Activated T-helper 2 cell treated with anti-CD3 and anti-CD28 coated beads, Interferon-gamma antibody, Interleukin-2, Interleukin-4, amounts not matched to agents 10 μg/mL and 5 μg/mL and 100 μg/mL, durations not matched to agents 14 hours and 24 hours and 36 hours (primary cell): ENCODE results near the gene MDFIC2. TPM values are rescaled to one million over a fixed set of nuclear protein-coding genes. Genes with fewer than 3 reads are reported as not detected.

Experiments
- DNase-seq: peaks from one replicate; pipeline ENCODE4 v3.0.0; 2021; ENCODE audit warnings: low spot score
- H3K27ac Mint-ChIP-seq: one replicate; pipeline ENCODE4 v1.8.0; 2021; ENCODE audit warnings: mixed read lengths
- H3K27me3 Mint-ChIP-seq: one replicate; pipeline ENCODE4 v1.8.0; 2021; ENCODE audit warnings: low read depth, mixed read lengths
- H3K36me3 Mint-ChIP-seq: one replicate; pipeline ENCODE4 v1.8.0; 2021; ENCODE audit warnings: low read depth, mixed read lengths
- H3K4me1 Mint-ChIP-seq: one replicate; pipeline ENCODE4 v1.8.0; 2021; ENCODE audit warnings: low read depth, mixed read lengths
- H3K4me3 Mint-ChIP-seq: one replicate; pipeline ENCODE4 v1.8.0; 2021; ENCODE audit warnings: low read depth, mild to moderate bottlenecking, moderate library complexity, mixed read lengths
- H3K9me3 Mint-ChIP-seq: one replicate; pipeline ENCODE4 v1.8.0; 2021; ENCODE audit warnings: mixed read lengths
- intact Hi-C: fragments of 100-400 bp; cut with micrococcal nuclease; formaldehyde crosslinking; loops from one replicate; pipeline ENCODE4 v1.15.1; 2023
- total RNA-seq: library from RNA; stranded (reverse); gene quantifications from 2 replicates; pipeline ENCODE4 v1.2.3, GENCODE V29; 2022

Gene MDFIC2
- total RNA-seq, 1 donor from 2014 or later: not detected

DNA sequence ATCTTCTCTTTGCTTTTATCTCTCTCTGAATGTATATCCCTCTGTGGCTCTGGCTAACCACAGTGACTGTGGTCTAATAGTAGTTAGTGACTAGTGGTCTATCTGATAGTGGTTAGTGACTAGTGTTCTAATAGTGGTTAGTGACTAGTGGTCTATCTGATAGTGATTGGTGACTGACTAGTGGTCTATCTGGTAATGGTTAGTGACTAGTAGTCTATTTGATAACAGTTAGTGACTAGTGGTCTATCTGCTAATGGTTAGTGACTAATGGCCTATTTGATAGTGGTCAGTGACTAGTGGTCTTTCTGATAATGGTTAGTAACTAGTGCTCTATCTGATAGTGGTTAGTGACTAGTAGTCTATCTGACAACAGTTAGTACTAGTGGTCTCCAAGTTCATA, 110.5 kb downstream of the MDFIC2 start:
- H3K4me3 Mint-ChIP-seq: no peak overlapping the region
- no peaks in the 10 kb centered on the region for H3K4me1 Mint-ChIP-seq
- H3K9me3 Mint-ChIP-seq: no peaks in the 10 kb centered on the region
- intact Hi-C loops: no loop called here
- no peak for DNase-seq
- no peaks in the 10 kb centered on the region for H3K27me3 Mint-ChIP-seq
- no peaks in the 10 kb centered on the region for H3K36me3 Mint-ChIP-seq
- H3K27ac Mint-ChIP-seq: no peak overlapping the region

DNA sequence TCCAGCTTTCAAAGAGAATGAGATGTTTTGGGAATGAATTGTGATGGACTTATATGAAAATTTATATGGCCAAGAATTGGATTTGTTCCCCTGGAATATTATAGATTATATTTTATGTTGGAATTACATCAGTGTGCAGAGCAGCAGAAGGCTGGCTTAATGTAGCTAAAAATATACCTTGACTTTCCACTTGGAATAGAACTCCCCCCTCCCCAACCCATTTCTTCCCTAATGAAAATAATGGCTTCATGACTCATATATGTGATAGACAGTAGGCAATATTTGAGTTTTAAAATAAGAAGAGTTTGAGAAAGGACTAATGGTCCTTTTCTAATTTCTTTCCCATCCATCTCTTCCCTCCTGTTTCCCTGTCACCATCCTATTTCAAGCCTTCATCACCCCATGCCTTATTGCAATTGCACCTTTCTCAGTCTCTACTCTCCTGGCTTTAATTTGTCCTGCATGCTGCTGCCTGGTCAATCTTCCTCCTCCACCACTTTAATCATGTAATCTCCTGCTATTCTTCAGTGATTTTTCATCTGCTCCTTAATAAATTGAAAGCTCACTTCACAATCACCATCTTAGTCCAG, 122.5 kb downstream of the MDFIC2 start:
- Mint-ChIP-seq H3K27me3 (no peaks in the 10 kb centered on the region), H3K4me3 (no peak overlapping the region), H3K27ac (no peak overlapping the region), H3K4me1 (no peaks in the 10 kb centered on the region), H3K9me3 (no peaks in the 10 kb centered on the region), H3K36me3 (no peaks in the 10 kb centered on the region)
- no peak for DNase-seq
- intact Hi-C loops: no loop called here

DNA sequence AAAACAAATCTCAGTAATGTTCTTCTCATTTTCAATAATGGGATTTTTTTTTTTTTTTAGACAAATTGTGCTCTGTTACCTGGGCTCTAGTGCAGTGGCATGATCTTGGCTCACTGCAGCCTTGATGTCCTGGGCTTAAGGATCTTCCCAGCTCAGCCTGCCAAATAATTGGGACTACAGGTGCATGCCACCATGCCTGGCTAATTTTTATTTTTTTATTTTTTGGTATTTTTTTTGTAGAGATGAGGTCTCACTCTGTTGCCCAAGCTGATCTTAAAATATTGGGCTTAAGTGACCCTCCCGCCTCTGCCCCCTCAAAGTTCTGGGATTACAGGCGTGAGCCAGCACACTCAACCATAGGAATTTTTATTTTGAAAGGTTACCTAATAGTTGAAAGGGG, 126.2 kb downstream of the MDFIC2 start:
- Mint-ChIP-seq H3K4me1 (no peaks in the 10 kb centered on the region), H3K4me3 (no peak overlapping the region), H3K9me3 (no peaks in the 10 kb centered on the region), H3K27ac (no peak overlapping the region), H3K27me3 (no peaks in the 10 kb centered on the region), H3K36me3 (no peaks in the 10 kb centered on the region)
- DNase-seq: no peak
- intact Hi-C loops: no loop called here

DNA sequence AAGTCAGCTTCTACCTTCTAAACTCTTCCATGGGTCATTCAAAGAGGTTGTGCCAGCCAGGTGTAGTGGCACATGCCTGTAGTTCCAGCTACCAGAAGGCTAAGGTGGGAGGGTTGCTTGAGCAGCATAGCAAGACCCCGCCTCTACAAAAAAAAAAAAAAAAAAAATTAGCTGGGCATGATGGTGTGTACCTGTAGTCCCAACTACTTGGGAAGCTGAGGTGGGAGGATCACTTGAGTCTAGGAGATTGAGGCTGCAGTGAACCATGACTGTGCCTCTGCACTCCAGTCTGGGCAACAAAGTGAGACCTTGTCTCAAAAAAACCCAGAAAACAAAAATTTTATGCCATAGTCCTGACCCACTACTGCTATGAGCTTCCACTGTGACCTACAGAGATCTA, 126.8 kb downstream of the MDFIC2 start:
- Mint-ChIP-seq H3K27me3 (peaks cover 1% of the 10 kb centered on the region), H3K27ac (no peak overlapping the region), H3K36me3 (no peaks in the 10 kb centered on the region), H3K4me3 (no peak overlapping the region), H3K4me1 (no peaks in the 10 kb centered on the region), H3K9me3 (no peaks in the 10 kb centered on the region)
- no peak for DNase-seq
- intact Hi-C loops: no loop called here

DNA sequence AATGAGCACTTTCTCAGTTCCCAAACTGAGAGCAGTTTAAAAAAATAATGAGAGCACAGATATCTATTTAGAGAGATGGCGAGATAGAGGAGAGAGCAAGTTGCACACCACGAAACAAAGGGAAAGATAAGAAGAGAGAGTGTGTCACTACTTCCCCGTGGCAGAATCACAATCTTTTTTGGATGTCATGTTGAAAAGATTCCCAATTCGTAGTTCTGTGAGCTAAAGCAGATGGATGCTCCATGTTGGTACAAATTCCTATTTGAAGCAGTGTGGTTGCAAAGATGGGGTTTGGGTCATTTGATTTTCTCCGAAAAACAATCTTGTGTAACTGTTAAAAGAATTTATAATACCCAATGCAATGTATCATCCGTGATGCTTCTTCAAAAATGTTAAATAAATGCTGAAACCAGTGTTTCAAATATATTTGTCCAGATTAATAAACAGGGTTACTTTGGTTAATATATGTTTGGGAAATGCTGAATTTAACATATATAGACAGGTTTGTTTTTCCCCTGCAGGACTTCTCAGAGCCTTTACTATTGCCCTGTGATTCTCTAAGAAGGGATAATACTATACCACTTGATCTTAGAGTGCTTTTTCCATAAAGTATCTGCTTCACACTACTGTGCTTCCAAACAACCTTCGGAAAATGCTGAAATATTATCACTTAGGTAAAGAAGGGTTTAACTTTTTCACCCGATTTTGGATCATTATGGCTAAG, 128.5 kb downstream of the MDFIC2 start:
- DNase-seq: no peak
- Mint-ChIP-seq H3K27me3 (peaks cover 1% of the 10 kb centered on the region), H3K36me3 (no peaks in the 10 kb centered on the region), H3K9me3 (no peaks in the 10 kb centered on the region), H3K4me3 (no peak overlapping the region), H3K4me1 (no peaks in the 10 kb centered on the region), H3K27ac (no peak overlapping the region)
- intact Hi-C loops: no loop called here

DNA sequence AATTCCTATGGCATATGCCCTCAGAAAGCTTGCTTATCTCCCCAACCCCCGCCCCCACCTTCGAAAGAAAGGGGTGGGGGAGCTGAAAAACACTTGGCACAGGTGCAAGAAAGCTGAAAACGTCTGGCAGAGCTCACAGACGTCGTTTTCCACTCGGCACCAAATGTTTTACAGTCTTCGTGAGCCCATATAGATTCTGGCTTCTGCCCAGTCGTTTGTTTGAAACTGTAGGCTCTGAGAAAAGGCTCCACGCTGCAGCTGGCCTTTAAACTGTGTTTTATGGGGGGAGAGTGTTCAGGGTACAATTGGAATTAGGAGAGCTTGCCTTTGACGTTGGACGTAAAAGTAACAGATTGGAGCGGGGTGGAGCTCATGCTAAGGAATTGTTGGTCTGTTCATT, 130.3 kb downstream of the MDFIC2 start:
- no peaks in the 10 kb centered on the region for H3K9me3 Mint-ChIP-seq
- no peaks in the 10 kb centered on the region for H3K36me3 Mint-ChIP-seq
- intact Hi-C loops: no loop called here
- no peak overlapping the region for H3K27ac Mint-ChIP-seq
- H3K4me3 Mint-ChIP-seq: no peak overlapping the region
- DNase-seq: no peak
- no peaks in the 10 kb centered on the region for H3K4me1 Mint-ChIP-seq
- peaks cover 1% of the 10 kb centered on the region for H3K27me3 Mint-ChIP-seq

DNA sequence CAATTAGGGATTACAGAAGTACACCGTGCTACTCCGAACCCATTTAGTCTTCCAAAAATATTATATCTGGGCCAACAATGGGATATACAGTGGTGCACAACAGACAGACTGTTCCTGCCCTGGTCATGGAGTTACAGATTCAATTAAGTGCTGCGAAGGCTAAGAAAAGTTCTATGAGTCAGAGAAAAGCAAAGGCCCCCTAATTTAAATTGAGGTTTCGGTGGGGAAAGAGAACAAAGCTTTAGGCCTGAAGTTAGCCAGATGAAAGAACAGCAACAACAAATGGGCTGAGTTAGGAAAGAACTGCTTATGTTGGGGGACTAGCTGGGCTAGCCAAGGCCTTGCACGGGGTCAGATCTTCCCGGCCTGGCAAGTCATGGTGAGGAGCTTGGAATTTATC, 131.8 kb downstream of the MDFIC2 start:
- Mint-ChIP-seq H3K9me3 (no peaks in the 10 kb centered on the region), H3K4me1 (no peaks in the 10 kb centered on the region), H3K36me3 (no peaks in the 10 kb centered on the region), H3K27ac (no peak overlapping the region), H3K4me3 (no peak overlapping the region), H3K27me3 (peaks cover 1% of the 10 kb centered on the region)
- no peak for DNase-seq
- intact Hi-C loops: no loop called here

DNA sequence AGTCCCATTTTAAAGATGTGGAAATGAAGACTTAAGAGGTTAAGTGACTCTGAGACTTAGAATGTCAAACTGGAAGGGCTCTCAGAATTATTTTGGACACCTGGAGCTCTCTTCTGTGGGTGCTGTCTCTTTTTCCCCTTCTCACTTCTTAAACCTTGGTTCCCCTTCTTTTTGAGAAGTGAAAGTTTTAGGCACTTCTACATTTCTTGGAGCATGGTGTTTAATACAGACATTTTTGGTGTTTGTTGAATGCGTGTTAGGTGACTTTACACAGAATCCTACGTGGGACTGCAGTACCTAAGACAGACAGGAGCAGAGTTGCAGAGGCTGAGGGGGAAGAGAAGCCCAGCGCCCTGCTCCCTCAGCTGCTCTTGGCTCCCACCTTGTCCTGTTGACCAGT, 133.3 kb downstream of the MDFIC2 start:
- H3K9me3 Mint-ChIP-seq: no peaks in the 10 kb centered on the region
- no peak overlapping the region for H3K4me3 Mint-ChIP-seq
- no peak overlapping the region for H3K27ac Mint-ChIP-seq

DNA sequence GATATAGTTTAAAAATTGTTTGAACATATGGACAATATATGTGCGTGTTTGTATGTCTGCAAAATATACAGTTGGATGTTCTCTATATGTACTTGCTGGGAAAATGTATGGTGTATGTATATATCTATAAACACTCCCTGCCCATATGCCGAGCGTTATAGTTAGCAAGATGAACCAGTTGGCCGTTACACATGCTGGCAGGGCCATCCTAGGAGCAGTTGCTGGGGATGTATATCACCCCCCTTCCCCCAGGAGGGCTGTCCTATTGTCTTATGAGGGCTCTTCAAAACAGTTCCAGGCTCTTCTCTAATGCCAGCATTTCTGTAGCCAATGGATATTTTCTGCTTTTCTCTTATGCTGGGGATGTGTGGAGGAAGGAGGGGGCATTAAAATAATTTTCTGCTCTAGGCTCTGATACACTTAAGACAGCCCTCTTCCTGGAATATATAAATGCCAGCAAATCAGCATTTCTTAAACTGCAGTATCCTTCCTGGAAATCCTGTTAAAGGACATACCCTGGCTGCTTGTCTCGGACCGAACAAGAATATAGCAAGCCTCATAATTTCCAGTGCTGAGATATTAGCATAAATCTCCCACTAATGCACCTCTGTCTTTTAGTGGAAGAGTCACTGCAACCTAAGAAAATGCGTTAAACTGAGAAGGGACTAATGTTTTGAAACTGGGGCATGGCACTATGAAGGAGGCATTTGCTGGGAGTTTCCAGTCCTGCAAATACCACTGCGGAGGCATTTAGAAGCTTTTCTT, 134.4 kb downstream of the MDFIC2 start:
- no peaks in the 10 kb centered on the region for H3K9me3 Mint-ChIP-seq
- H3K36me3 Mint-ChIP-seq: no peaks in the 10 kb centered on the region
- H3K4me3 Mint-ChIP-seq: no peak overlapping the region
- peaks cover 1% of the 10 kb centered on the region for H3K27me3 Mint-ChIP-seq
- no peaks in the 10 kb centered on the region for H3K4me1 Mint-ChIP-seq
- no peak overlapping the region for H3K27ac Mint-ChIP-seq
- intact Hi-C loops: no loop called here
- no peak for DNase-seq

More for the DNA sequence above, 133.3 kb downstream of the MDFIC2 start:
- Mint-ChIP-seq H3K4me1 (no peaks in the 10 kb centered on the region), H3K36me3 (no peaks in the 10 kb centered on the region), H3K27me3 (peaks cover 1% of the 10 kb centered on the region)
- intact Hi-C loops: no loop called here
- DNase-seq: no peak

DNA sequence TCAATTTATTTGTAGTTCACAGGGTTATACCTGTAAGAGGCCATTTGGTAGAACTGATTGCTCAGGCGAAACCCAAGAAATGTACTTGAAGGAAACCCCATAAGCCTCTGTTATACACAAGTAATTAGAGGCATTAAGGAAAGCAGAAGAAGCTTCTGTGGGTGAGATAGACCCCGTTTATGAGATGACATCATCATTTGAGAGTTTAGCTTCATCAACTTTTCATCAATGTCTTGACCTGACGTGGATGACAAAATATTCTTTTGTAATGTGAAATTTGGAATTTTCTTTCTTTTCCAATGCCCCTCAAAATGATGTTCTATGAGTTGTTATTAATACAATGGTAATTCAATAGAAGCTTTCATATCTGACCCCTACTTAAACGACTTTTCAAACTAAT, 136.2 kb downstream of the MDFIC2 start:
- Mint-ChIP-seq H3K9me3 (no peaks in the 10 kb centered on the region), H3K27me3 (peaks cover 1% of the 10 kb centered on the region), H3K4me3 (no peak overlapping the region), H3K36me3 (no peaks in the 10 kb centered on the region), H3K27ac (no peak overlapping the region), H3K4me1 (no peaks in the 10 kb centered on the region)
- intact Hi-C loops: no loop called here
- no peak for DNase-seq

DNA sequence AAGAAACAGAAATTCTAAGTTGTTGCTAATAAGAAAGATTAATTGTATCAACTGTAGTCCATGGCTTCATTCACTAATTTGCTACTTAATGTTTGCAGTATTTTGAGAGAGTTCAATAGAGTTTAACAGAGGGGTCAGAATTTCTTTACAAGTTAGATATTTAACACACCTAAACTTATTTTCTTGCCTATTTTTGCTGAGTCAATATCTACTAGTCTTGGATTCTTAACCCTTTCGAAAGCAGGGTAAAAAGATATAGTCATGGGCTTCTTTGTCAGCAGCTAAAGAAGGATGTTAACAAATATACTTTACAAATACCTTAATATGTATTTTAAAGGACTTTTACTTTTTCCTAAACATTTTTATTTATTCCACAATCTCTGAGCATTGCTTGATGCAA, 155.6 kb downstream of the MDFIC2 start:
- DNase-seq: no peak
- no peaks in the 10 kb centered on the region for H3K9me3 Mint-ChIP-seq
- intact Hi-C loops: no loop called here
- no peaks in the 10 kb centered on the region for H3K36me3 Mint-ChIP-seq
- H3K27me3 Mint-ChIP-seq: no peaks in the 10 kb centered on the region
- no peaks in the 10 kb centered on the region for H3K4me1 Mint-ChIP-seq
- no peak overlapping the region for H3K4me3 Mint-ChIP-seq
- H3K27ac Mint-ChIP-seq: no peak overlapping the region

DNA sequence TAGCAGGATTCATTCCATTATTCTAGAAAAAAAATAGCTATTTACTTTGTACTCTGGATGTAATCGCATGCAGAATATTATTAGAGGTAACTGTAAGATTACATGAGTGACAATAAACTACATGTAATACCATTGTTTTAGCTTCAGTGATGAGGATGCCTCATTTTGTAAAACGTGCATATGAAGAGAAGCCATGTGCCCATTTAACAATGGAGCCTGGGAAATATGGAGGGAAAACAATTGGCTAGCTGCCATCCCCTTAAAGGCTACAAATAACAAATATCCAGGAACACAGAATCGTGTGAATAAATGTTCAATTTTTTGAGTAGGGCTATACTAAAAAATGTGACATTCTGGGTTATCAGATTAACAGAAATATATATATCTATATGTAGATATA, 161.8 kb downstream of the MDFIC2 start:
- H3K36me3 Mint-ChIP-seq: no peaks in the 10 kb centered on the region
- H3K27me3 Mint-ChIP-seq: no peaks in the 10 kb centered on the region
- intact Hi-C loops: no loop called here
- no peaks in the 10 kb centered on the region for H3K9me3 Mint-ChIP-seq
- no peaks in the 10 kb centered on the region for H3K4me1 Mint-ChIP-seq
- no peak overlapping the region for H3K27ac Mint-ChIP-seq
- no peak overlapping the region for H3K4me3 Mint-ChIP-seq
- no peak for DNase-seq

DNA sequence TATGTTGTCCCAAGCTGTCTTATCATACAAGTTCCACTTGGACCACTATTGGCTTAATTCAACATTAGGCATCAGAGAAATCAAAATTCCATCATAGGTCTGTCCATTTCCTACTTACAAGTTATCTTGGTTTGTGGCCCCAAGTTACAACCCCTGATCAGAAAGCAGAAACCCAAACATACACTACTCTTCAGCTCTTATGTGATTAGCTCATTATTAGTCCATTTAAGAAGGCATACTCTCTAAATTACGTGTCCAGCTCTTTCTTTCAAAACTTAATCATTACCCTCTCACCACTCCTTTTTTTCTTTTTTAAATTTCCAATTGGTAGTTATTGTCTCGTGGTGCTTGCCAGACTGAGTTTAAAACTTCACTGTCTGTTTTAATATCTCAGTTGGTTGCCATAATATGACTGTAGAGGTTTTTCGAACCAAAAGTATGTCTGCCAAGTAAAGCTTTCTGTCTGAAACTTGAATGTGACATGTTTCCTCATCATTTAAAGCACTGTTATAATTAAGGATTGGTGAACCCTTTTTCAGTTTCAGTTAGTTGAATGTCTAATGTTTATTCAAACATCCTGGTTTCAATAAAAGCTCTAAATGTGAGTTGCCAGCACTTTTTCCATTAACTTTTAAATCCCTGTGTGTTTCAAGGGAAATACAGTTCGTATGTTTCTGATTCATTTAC, 162.6 kb downstream of the MDFIC2 start:
- Mint-ChIP-seq H3K4me3 (no peak overlapping the region), H3K4me1 (no peaks in the 10 kb centered on the region), H3K36me3 (no peaks in the 10 kb centered on the region), H3K27ac (no peak overlapping the region), H3K27me3 (no peaks in the 10 kb centered on the region), H3K9me3 (no peaks in the 10 kb centered on the region)
- intact Hi-C loops: no loop called here
- no peak for DNase-seq
